ENCODE results near the gene NTM. TPM values are rescaled to one million over a fixed set of nuclear protein-coding genes. Genes with fewer than 3 reads are reported as not detected.

The NTM gene
- total and polyA plus RNA-seq, 2 of the 8 experiments (the other 6 are each of a cell fraction or from before 2014, with no cell fraction given) = 13.4 to 20.0 TPM

DNA sequence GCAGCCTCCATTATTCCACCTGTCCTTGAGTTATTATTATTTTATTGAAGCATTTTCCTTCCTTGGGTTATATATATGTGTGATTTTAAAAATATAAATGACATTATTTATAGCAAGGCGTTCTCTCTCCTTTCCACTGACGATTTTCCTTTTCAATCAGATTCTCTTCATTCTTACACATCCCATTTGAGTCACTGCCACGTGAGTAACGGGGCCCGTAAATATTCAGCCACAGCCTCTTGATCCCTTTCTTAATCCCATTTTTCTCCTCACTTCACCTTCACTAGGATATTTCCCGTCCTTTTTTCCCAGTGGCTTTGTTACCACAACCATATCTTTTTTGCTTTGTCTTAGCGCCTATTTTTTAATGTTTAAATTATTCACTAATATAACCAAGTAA is 396.2 kb downstream of the NTM start (continued):
- TF ChIP-seq SRF (IDR thresholded peaks at IDR 0.05; ENCODE audit: low read depth, low read length) = no peak
